HL-60 (cell line): ENCODE measurements around the gene SEZ6L2.

Source experiments
- DNase-seq, 2 experiments: peaks; one replicate each; pipeline ENCODE4 v3.0.0-alpha.2; 2010 to 2020; ENCODE audit warnings: low read depth in 1 of 2, low spot score in 1 of 2
- H3K27ac ChIP-seq: fragments of 250-450 bp; sonication (Bioruptor Pico); replicated peaks from 2 replicates; pipeline ENCODE4 v1.5.1; 2020; ENCODE audit warnings: mild to moderate bottlenecking, moderate library complexity
- H3K27me3 ChIP-seq: fragments of 250-450 bp; sonication (Bioruptor Pico); 2 replicates; pipeline ENCODE4 v1.5.1; 2021; ENCODE audit warnings: mild to moderate bottlenecking, moderate library complexity; ENCODE audit not compliant: insufficient read depth, poor library complexity, severe bottlenecking
- H3K4me3 ChIP-seq: replicated peaks from 2 replicates; pipeline ENCODE4 v1.5.1; 2011; ENCODE audit warnings: mild to moderate bottlenecking, control low read depth, low read length; ENCODE audit not compliant: insufficient read depth
- GABPA ChIP-seq: IDR thresholded peaks from 2 replicates; pipeline ENCODE4 v1.6.1; 2012; ENCODE audit warnings: low read depth
- POLR2AphosphoS5 ChIP-seq: IDR thresholded peaks from 2 replicates; pipeline ENCODE4 v1.6.1; 2012; ENCODE audit warnings: low read depth
- SPI1 ChIP-seq: IDR thresholded peaks from 2 replicates; pipeline ENCODE4 v1.6.1; 2012; ENCODE audit warnings: low read depth, mild to moderate bottlenecking, borderline replicate concordance
- TF ChIP-seq, protein P1 (sequence below): IDR thresholded peaks from one replicate; pipeline ENCODE4 v1.5.1; 2011; ENCODE audit warnings: low read length, control low read depth, inconsistent platforms; ENCODE audit not compliant: insufficient read depth
- TF ChIP-seq, protein P2 (sequence below): IDR thresholded peaks from 2 replicates; pipeline ENCODE4 v1.6.1; 2012; ENCODE audit warnings: low read depth; ENCODE audit not compliant: insufficient replicate concordance

The SEZ6L2 gene

DNA sequence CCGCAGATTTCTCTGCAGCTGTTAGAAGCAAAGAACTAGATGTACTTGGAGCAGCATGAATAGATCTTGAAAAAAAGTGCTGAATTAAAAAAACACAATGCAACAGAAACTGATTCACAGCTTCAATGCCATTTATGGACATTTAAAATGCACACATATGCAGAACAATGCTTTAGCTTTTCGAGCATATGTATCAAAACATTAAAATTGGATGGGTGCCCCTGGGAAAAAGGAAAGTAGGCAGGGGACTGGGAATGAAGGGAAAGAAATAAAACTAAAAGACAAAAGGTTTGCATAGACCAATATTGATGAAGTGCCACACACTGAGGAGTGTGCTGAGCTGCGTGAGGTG, 21.7 kb upstream of the SEZ6L2 start:
- H3K27me3 ChIP-seq = no peaks in the 10 kb centered on the region
- TF ChIP-seq, protein P1, sequence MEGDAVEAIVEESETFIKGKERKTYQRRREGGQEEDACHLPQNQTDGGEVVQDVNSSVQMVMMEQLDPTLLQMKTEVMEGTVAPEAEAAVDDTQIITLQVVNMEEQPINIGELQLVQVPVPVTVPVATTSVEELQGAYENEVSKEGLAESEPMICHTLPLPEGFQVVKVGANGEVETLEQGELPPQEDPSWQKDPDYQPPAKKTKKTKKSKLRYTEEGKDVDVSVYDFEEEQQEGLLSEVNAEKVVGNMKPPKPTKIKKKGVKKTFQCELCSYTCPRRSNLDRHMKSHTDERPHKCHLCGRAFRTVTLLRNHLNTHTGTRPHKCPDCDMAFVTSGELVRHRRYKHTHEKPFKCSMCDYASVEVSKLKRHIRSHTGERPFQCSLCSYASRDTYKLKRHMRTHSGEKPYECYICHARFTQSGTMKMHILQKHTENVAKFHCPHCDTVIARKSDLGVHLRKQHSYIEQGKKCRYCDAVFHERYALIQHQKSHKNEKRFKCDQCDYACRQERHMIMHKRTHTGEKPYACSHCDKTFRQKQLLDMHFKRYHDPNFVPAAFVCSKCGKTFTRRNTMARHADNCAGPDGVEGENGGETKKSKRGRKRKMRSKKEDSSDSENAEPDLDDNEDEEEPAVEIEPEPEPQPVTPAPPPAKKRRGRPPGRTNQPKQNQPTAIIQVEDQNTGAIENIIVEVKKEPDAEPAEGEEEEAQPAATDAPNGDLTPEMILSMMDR = no peak
- TF ChIP-seq POLR2AphosphoS5 (no peak), SPI1 (no peak), GABPA (no peak)
- TF ChIP-seq, protein P2, sequence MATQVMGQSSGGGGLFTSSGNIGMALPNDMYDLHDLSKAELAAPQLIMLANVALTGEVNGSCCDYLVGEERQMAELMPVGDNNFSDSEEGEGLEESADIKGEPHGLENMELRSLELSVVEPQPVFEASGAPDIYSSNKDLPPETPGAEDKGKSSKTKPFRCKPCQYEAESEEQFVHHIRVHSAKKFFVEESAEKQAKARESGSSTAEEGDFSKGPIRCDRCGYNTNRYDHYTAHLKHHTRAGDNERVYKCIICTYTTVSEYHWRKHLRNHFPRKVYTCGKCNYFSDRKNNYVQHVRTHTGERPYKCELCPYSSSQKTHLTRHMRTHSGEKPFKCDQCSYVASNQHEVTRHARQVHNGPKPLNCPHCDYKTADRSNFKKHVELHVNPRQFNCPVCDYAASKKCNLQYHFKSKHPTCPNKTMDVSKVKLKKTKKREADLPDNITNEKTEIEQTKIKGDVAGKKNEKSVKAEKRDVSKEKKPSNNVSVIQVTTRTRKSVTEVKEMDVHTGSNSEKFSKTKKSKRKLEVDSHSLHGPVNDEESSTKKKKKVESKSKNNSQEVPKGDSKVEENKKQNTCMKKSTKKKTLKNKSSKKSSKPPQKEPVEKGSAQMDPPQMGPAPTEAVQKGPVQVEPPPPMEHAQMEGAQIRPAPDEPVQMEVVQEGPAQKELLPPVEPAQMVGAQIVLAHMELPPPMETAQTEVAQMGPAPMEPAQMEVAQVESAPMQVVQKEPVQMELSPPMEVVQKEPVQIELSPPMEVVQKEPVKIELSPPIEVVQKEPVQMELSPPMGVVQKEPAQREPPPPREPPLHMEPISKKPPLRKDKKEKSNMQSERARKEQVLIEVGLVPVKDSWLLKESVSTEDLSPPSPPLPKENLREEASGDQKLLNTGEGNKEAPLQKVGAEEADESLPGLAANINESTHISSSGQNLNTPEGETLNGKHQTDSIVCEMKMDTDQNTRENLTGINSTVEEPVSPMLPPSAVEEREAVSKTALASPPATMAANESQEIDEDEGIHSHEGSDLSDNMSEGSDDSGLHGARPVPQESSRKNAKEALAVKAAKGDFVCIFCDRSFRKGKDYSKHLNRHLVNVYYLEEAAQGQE = no peak
- no peak overlapping the region for H3K27ac ChIP-seq
- no peak for DNase-seq
- H3K4me3 ChIP-seq = no peak overlapping the region

DNA sequence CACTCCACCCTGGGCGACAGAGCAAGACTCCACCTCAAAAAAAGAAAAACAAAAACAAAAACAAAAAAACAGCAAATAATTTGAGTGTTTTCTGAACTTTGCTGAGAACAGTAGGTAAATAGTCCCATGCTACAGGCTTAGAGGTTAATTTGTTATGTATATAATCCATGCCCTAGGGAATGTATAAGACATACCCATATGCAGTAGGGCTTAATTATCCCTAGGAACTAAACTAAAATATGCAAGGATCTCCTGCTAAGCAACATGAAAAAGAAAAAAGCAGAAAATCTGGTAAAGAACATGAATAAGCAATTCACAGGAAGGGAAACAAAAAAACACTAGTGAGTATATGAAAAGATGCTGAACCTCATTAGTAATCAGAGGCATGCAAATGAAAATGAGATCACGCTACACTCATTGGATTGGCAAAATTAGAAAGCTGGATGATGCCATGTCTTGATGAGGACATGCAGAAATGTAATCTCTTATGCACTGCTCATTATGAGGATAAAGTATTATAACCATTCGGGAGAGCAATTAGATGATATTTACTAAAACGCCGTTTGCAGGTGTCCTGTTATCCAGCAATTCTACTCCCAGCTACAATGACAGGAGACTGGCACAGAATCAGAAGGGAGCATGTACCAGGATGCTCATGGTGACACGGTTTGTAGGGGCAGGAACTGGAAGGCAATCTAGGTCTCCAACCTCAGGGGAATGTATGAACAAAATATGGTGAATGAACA, 21.1 kb upstream of the SEZ6L2 start:
- DNase-seq = no peak
- TF ChIP-seq, protein P1 = no peak
- TF ChIP-seq SPI1 (no peak), POLR2AphosphoS5 (no peak), GABPA (no peak)
- TF ChIP-seq, protein P2 = no peak
- Histone ChIP-seq H3K4me3 (no peak overlapping the region), H3K27me3 (no peaks in the 10 kb centered on the region), H3K27ac (no peak overlapping the region)

DNA sequence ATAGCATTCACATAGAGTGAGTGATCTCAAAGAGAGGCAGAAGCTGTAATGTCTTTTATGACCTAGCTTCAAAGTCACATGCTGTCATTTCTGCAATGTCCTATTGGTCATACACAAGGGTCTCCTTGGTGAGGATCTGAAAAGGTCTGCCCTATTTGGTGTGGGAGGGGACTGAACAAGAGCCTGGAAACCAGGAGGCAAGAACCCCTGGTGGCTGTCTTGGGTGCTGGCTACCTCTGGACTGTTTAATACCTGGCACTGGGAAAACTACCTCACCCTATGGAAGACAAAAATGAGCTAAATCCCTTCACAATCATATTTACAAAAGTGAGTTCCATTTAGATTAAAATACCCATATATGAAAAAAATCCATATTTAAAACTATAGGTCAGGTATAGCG, 17.6 kb upstream of the SEZ6L2 start:
- DNase-seq = no peak
- no peak overlapping the region for H3K4me3 ChIP-seq
- TF ChIP-seq, protein P1 = no peak
- TF ChIP-seq, protein P2 = no peak
- no peak for TF ChIP-seq GABPA
- TF ChIP-seq POLR2AphosphoS5 = no peak
- TF ChIP-seq SPI1 = no peak
- H3K27ac ChIP-seq = no peak overlapping the region
- H3K27me3 ChIP-seq = no peaks in the 10 kb centered on the region
